DMS53 treated with DMSO at 0.1 percent for 48 hours (cell line): Measurements from ENCODE around the gene PDE4D.
"Not testable (repeated sequence)": the region's sequence is repeated elsewhere in the genome, so short reads cannot be mapped to it uniquely, and the experiment has no call there.

Experiments
- DNase-seq: peaks from one replicate; lab custom pipeline; 2025; ENCODE audit not compliant: unreplicated experiment; lab: John Stamatoyannopoulos, UW

Gene PDE4D

GRCh38 chr5:59437176-59437575 lies 456.4 kb downstream of the PDE4D start:
- no peak for DNase-seq

- no peak for DNase-seq
These were observed 457.0 kb downstream of the PDE4D start for GRCh38 chr5:59436364-59437148.

- DNase-seq: no peak
These were observed 460.4 kb downstream of the PDE4D start for GRCh38 chr5:59433174-59433573.

GRCh38 chr5:59430066-59430685 lies 463.4 kb downstream of the PDE4D start:
- no peak for DNase-seq

- no peak for DNase-seq
These were observed 465.1 kb downstream of the PDE4D start for GRCh38 chr5:59428391-59428790.

GRCh38 chr5:59424515-59424914 lies 469.0 kb downstream of the PDE4D start:
- no peak for DNase-seq

GRCh38 chr5:59423021-59423420 lies 470.5 kb downstream of the PDE4D start:
- no peak for DNase-seq

- DNase-seq: no peak
These were observed 471.3 kb downstream of the PDE4D start for GRCh38 chr5:59421986-59422941.

- DNase-seq: no peak
These were observed 472.9 kb downstream of the PDE4D start for GRCh38 chr5:59420596-59420995.

- no peak for DNase-seq
These were observed 474.7 kb downstream of the PDE4D start for GRCh38 chr5:59418808-59419207.

- peak; percentile 11 for DNase-seq
These were observed 477.1 kb downstream of the PDE4D start for GRCh38 chr5:59416451-59416850.

- no peak for DNase-seq
These were observed 477.5 kb downstream of the PDE4D start for GRCh38 chr5:59416026-59416425.

GRCh38 chr5:59412428-59412827 lies 481.1 kb downstream of the PDE4D start:
- DNase-seq: no peak

GRCh38 chr5:59408997-59409396 lies 484.5 kb downstream of the PDE4D start:
- DNase-seq: not testable (repeated sequence)

- no peak for DNase-seq
These were observed 485.6 kb downstream of the PDE4D start for GRCh38 chr5:59407967-59408366.

GRCh38 chr5:59401637-59402036 lies 491.9 kb downstream of the PDE4D start:
- peak; percentile 76 for DNase-seq

GRCh38 chr5:59394956-59395355 lies 498.6 kb downstream of the PDE4D start:
- not testable (repeated sequence) for DNase-seq

GRCh38 chr5:59393585-59394420 lies 499.7 kb downstream of the PDE4D start:
- DNase-seq: no peak

GRCh38 chr5:59391576-59391975 lies 501.9 kb downstream of the PDE4D start:
- DNase-seq: no peak

- DNase-seq: no peak
These were observed 502.5 kb downstream of the PDE4D start for GRCh38 chr5:59390989-59391388.
